ENCODE measurements around the gene MYLIP.

DNA sequence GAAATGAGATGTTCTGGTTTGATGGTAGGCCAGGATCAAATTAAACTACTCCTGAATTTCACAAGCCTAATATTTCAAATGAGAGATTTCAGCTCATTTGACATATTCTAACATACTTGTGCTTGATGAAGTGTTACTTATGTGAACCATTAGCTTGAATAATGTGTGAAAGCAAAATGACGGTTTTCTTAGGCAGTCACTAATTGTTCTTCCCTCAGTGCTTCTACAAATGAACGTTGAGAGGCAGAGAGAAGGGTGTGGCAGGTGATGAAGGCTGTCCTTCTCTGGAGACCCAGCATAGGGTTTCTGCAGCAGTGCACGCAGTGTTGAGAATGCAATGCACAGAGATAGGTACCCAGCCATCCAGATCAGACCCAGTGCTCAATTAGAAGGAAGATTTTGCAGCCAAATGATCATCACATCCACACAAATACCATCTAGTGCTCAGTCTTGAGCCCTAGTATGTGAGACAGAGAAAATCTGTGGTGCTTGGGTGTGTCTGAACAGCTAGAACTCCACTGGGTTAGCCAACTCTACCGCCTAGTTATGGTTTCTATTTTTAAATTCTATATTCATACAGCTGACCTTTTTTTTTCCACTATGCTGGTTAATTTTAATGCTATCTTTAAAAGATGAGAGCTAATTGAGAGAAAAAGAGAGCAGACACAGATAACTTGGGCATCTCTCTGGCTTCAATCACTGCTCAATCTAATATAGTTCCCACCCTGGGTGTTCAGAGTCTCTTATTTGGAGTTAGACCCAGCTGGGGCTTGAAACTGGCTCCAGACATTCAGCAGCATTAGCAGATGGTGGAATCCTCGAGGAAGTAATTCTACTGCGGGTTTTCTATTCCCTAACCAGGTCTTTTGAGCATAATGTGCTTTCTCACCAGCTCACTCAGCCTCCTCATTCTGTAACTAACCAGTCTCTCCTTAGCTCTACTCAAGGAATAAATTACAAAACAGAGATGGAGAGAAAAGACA lies 4.4 kb upstream of the MYLIP start:
- TF ChIP-seq, protein P1, sequence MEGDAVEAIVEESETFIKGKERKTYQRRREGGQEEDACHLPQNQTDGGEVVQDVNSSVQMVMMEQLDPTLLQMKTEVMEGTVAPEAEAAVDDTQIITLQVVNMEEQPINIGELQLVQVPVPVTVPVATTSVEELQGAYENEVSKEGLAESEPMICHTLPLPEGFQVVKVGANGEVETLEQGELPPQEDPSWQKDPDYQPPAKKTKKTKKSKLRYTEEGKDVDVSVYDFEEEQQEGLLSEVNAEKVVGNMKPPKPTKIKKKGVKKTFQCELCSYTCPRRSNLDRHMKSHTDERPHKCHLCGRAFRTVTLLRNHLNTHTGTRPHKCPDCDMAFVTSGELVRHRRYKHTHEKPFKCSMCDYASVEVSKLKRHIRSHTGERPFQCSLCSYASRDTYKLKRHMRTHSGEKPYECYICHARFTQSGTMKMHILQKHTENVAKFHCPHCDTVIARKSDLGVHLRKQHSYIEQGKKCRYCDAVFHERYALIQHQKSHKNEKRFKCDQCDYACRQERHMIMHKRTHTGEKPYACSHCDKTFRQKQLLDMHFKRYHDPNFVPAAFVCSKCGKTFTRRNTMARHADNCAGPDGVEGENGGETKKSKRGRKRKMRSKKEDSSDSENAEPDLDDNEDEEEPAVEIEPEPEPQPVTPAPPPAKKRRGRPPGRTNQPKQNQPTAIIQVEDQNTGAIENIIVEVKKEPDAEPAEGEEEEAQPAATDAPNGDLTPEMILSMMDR (IDR thresholded peaks at IDR 0.05): no peak
- no peak for TF ChIP-seq POLR2A (IDR thresholded peaks at IDR 0.05)
